Measurements from ENCODE around the gene CYP2C19. TPM values are rescaled to one million over a fixed set of nuclear protein-coding genes. Genes with fewer than 3 reads are reported as not detected.
"Not testable (repeated sequence)": the region's sequence is repeated elsewhere in the genome, so short reads cannot be mapped to it uniquely, and the experiment has no call there.

The CYP2C19 gene
- total and polyA plus RNA-seq, 11 donors = not detected

GRCh38 chr10:94777886-94778458 is 15.5 kb downstream of the CYP2C19 start:
- WGBS, 4 donors = 56 to 74% (median 62%) methylated on average over 5 of the region's 5 CpGs

GRCh38 chr10:94780844-94781243 is 18.4 kb downstream of the CYP2C19 start:
- TF ChIP-seq POLR2A (IDR thresholded peaks at IDR 0.05) = no peak
- TF ChIP-seq CTCF (IDR thresholded peaks at IDR 0.05) = no peak
- peaks cover 0 to 7% (median 0%) of the 10 kb centered on the region in 12 donors for H3K9me3 ChIP-seq
- H3K4me3 ChIP-seq = no peak overlapping the region
- WGBS, 4 donors = 24 to 39% (median 31%) methylated on average over 1 of the region's 1 CpG
- DNase-seq (no peak), ATAC-seq (peak; percentile 64 to 91 (median 82))
- H3K27ac ChIP-seq = no peak overlapping the region
- intact Hi-C loops (cut with DNase I) = no loop called here
- no peaks in the 10 kb centered on the region for H3K36me3 ChIP-seq
- H3K27me3 ChIP-seq = no peaks in the 10 kb centered on the region
- H3K4me1 ChIP-seq = peaks cover 0 to 5% (median 0%) of the 10 kb centered on the region in 12 donors

More at GRCh38 chr10:94777886-94778458, 15.5 kb downstream of the CYP2C19 start:
- Histone ChIP-seq H3K27me3 (no peaks in the 10 kb centered on the region), H3K9me3 (peaks cover 0 to 12% (median 0%) of the 10 kb centered on the region in 12 donors), H3K36me3 (no peaks in the 10 kb centered on the region), H3K27ac (no peak overlapping the region), H3K4me1 (peaks cover 0 to 5% (median 0%) of the 10 kb centered on the region in 12 donors), H3K4me3 (no peak overlapping the region)
- intact Hi-C loops (cut with DNase I) = no loop called here
- TF ChIP-seq POLR2A (IDR thresholded peaks at IDR 0.05) (no peak), CTCF (IDR thresholded peaks at IDR 0.05) (no peak)
- no peak for DNase-seq
- no peak for ATAC-seq

GRCh38 chr10:94784256-94784655 is 21.8 kb downstream of the CYP2C19 start:
- H3K9me3 ChIP-seq = peaks cover 0 to 6% (median 0%) of the 10 kb centered on the region in 12 donors
- no peak overlapping the region for H3K27ac ChIP-seq
- H3K27me3 ChIP-seq = no peaks in the 10 kb centered on the region
- TF ChIP-seq CTCF (IDR thresholded peaks at IDR 0.05) (no peak), POLR2A (IDR thresholded peaks at IDR 0.05) (no peak)
- peaks cover 0 to 5% (median 0%) of the 10 kb centered on the region in 12 donors for H3K4me1 ChIP-seq
- intact Hi-C loops (cut with DNase I) = no loop called here
- ATAC-seq (no peak), DNase-seq (no peak)
- no peaks in the 10 kb centered on the region for H3K36me3 ChIP-seq
- H3K4me3 ChIP-seq = no peak overlapping the region

- Histone ChIP-seq H3K9me3 (peaks cover 0 to 10% (median 0%) of the 10 kb centered on the region in 12 donors), H3K27ac (no peak overlapping the region), H3K4me1 (peaks cover 0 to 5% (median 0%) of the 10 kb centered on the region in 12 donors), H3K4me3 (no peak overlapping the region), H3K27me3 (no peaks in the 10 kb centered on the region), H3K36me3 (no peaks in the 10 kb centered on the region)
- intact Hi-C loops (cut with DNase I) = no loop called here
- TF ChIP-seq POLR2A (IDR thresholded peaks at IDR 0.05) = no peak
- no peak for TF ChIP-seq CTCF (IDR thresholded peaks at IDR 0.05)
- no peak for ATAC-seq
- WGBS, 4 donors = 48 to 65% (median 51%) methylated on average over 2 of the region's 2 CpGs
- no peak for DNase-seq
Observed at GRCh38 chr10:94785211-94785610, 22.7 kb downstream of the CYP2C19 start.

GRCh38 chr10:94800551-94800950 is 38.1 kb downstream of the CYP2C19 start:
- H3K27me3 ChIP-seq; H3K4me1 ChIP-seq; DNase-seq; intact Hi-C loops (cut with DNase I); H3K36me3 ChIP-seq; ATAC-seq; H3K27ac ChIP-seq; H3K4me3 ChIP-seq: not testable (repeated sequence)
- WGBS, 4 donors = 71 to 95% (median 79%) methylated on average over 3 to 4 of the region's 4 CpGs
- H3K9me3 ChIP-seq = peaks cover 0 to 12% (median 0%) of the 10 kb centered on the region in 12 donors

Data from heart left ventricle (tissue), 16 donors.